ENCODE measurements around the gene GIT2.

The GIT2 gene

GRCh38 chr12:109972821-109973220 lies 23.3 kb downstream of the GIT2 start:
- DNase-seq, result no peak

GRCh38 chr12:109968801-109969200 lies 27.4 kb downstream of the GIT2 start:
- DNase-seq, result no peak

- no peak for DNase-seq
These were observed 28.1 kb downstream of the GIT2 start for GRCh38 chr12:109968032-109968420.

- DNase-seq, result no peak
These were observed 28.7 kb downstream of the GIT2 start for GRCh38 chr12:109967383-109968031.

- no peak for DNase-seq
These were observed 29.6 kb downstream of the GIT2 start for GRCh38 chr12:109966546-109966945.

GRCh38 chr12:109963743-109964429 lies 32.3 kb downstream of the GIT2 start:
- DNase-seq, result no peak

GRCh38 chr12:109963330-109963729 lies 32.8 kb downstream of the GIT2 start:
- no peak for DNase-seq

- no peak for DNase-seq
These were observed 33.8 kb downstream of the GIT2 start for GRCh38 chr12:109962398-109962797.

GRCh38 chr12:109961612-109962011 lies 34.6 kb downstream of the GIT2 start:
- no peak for DNase-seq

- no peak for DNase-seq
These were observed 35.0 kb downstream of the GIT2 start for GRCh38 chr12:109961201-109961600.

GRCh38 chr12:109959411-109960093 lies 36.6 kb downstream of the GIT2 start:
- no peak for DNase-seq

- no peak for DNase-seq
These were observed 37.8 kb downstream of the GIT2 start for GRCh38 chr12:109958374-109958773.

GRCh38 chr12:109953656-109954055 lies 42.5 kb downstream of the GIT2 start:
- no peak for DNase-seq

- no peak for DNase-seq
These were observed 43.3 kb downstream of the GIT2 start for GRCh38 chr12:109952873-109953272.

GRCh38 chr12:109952160-109952858 lies 43.9 kb downstream of the GIT2 start:
- DNase-seq, result no peak

GRCh38 chr12:109951751-109952150 lies 44.4 kb downstream of the GIT2 start:
- peak; percentile 50 for DNase-seq

GRCh38 chr12:109951136-109951535 lies 45.0 kb downstream of the GIT2 start:
- no peak for DNase-seq

GRCh38 chr12:109950625-109951024 lies 45.5 kb downstream of the GIT2 start:
- DNase-seq, result no peak

GRCh38 chr12:109949089-109949488 lies 47.1 kb downstream of the GIT2 start:
- no peak for DNase-seq

GRCh38 chr12:109948368-109948767 lies 47.8 kb downstream of the GIT2 start:
- DNase-seq, result no peak

- DNase-seq, result no peak
These were observed 48.6 kb downstream of the GIT2 start for GRCh38 chr12:109947521-109947920.

- no peak for DNase-seq
These were observed 49.3 kb downstream of the GIT2 start for GRCh38 chr12:109946913-109947312.

- no peak for DNase-seq
These were observed 49.7 kb downstream of the GIT2 start for GRCh38 chr12:109946505-109946904.
